Fibroblast of lung (primary cell): Measurements from ENCODE around the gene MPG. TPM values are rescaled to one million over a fixed set of nuclear protein-coding genes. Genes with fewer than 3 reads are reported as not detected.

Source experiments
- DNase-seq, 2 donors: peaks; one replicate each; pipeline versions ENCODE4 v3.0.0 to v3.0.0-alpha.2; 2010; ENCODE audit warnings: low read depth in 2 of 2
- H2AFZ ChIP-seq: 2 replicates; pipeline ENCODE4 v1.5.1; 2012; ENCODE audit warnings: low read length, control low read depth, inconsistent platforms
- H3K27ac ChIP-seq: 2 replicates; pipeline ENCODE4 v1.5.1; 2011; ENCODE audit warnings: low read length, control low read depth; ENCODE audit not compliant: insufficient read depth
- H3K27me3 ChIP-seq: 2 replicates; pipeline ENCODE4 v1.5.1; 2011; ENCODE audit warnings: mild to moderate bottlenecking, low read length; ENCODE audit not compliant: control insufficient read depth, insufficient read depth
- H3K36me3 ChIP-seq: 2 replicates; pipeline ENCODE4 v1.5.1; 2011; ENCODE audit warnings: low read length; ENCODE audit not compliant: control insufficient read depth, insufficient read depth
- H3K4me1 ChIP-seq: 2 replicates; pipeline ENCODE4 v1.5.1; 2011; ENCODE audit warnings: low read length; ENCODE audit not compliant: control insufficient read depth, insufficient read depth; ENCODE audit errors: extremely low read depth
- H3K4me2 ChIP-seq: 2 replicates; pipeline ENCODE4 v1.5.1; 2011; ENCODE audit warnings: low read length, control low read depth; ENCODE audit not compliant: insufficient read depth; ENCODE audit errors: extremely low read depth
- H3K4me3 ChIP-seq, 4 experiments: fragments of 200-600 bp in 1 of 4; sonication (generic) in 1 of 4; replicated peaks in 1 of 4; 2 replicates each; pipeline ENCODE4 v1.5.1; 2011 to 2016; ENCODE audit warnings: low read length in 4 of 4, low read depth in 3 of 4, mild to moderate bottlenecking in 3 of 4, control low read depth in 2 of 4, inconsistent platforms in 1 of 4, mixed read lengths in 1 of 4; ENCODE audit not compliant: insufficient read depth in 1 of 4; ENCODE audit errors: control extremely low read depth in 1 of 4
- H3K79me2 ChIP-seq: 2 replicates; pipeline ENCODE4 v1.5.1; 2012; ENCODE audit warnings: mild to moderate bottlenecking, low read length, inconsistent platforms; ENCODE audit not compliant: control insufficient read depth, insufficient read depth
- H3K9ac ChIP-seq: 2 replicates; pipeline ENCODE4 v1.5.1; 2011; ENCODE audit warnings: mild to moderate bottlenecking, low read length, control low read depth; ENCODE audit not compliant: insufficient read depth
- H3K9me3 ChIP-seq: 2 replicates; pipeline ENCODE4 v1.5.1; 2012; ENCODE audit warnings: low read depth, low read length; ENCODE audit not compliant: control insufficient read depth, insufficient read depth
- H4K20me1 ChIP-seq: 2 replicates; pipeline ENCODE4 v1.5.1; 2011; ENCODE audit warnings: low read length; ENCODE audit not compliant: control insufficient read depth, insufficient read depth; ENCODE audit errors: extremely low read depth
- EZH2 ChIP-seq: IDR thresholded peaks from 2 replicates; pipeline ENCODE4 v1.5.1; 2012; ENCODE audit warnings: low read length, control low read depth, mild to moderate bottlenecking; ENCODE audit errors: missing control alignments
- polyA plus RNA-seq, 2 donors: library from polyadenylated mRNA; depleted of rRNA in 1 of 2; stranded (reverse) in 1 of 2; unstranded in 1 of 2; fragments of >200 nt; gene quantifications; 2 replicates each; pipeline ENCODE4 v1.2.1, GENCODE V29; 2011 to 2012; ENCODE audit warnings: missing spikeins in 1 of 2
- total RNA-seq: library from RNA; depleted of rRNA; stranded (reverse); fragments of >200 nt; gene quantifications from 2 replicates; pipeline ENCODE4 v1.2.1, GENCODE V29; 2014
- TF ChIP-seq, protein P1 (sequence below), 2 donors: IDR thresholded peaks in 1 of 2; conservative IDR thresholded peaks in 1 of 2; 1 replicate in 1 of 2; 2 replicates in 1 of 2; pipeline ENCODE4 v1.5.1; 2011 to 2012; ENCODE audit warnings: low read length in 2 of 2, control low read depth in 1 of 2, inconsistent platforms in 1 of 2, low read depth in 1 of 2, mild to moderate bottlenecking in 1 of 2

MPG gene
- total and polyA plus RNA-seq, 2 donors (not counting 1 experiment from before 2014, with no cell fraction given), result 45.4 to 268 TPM

- Histone ChIP-seq H3K4me2 (no peak overlapping the region), H3K9ac (no peak overlapping the region), H3K79me2 (peaks cover 40% of the 10 kb centered on the region), H4K20me1 (no peaks in the 10 kb centered on the region), H2AFZ (no peak overlapping the region), H3K27me3 (no peaks in the 10 kb centered on the region), H3K4me1 (peaks cover 23% of the 10 kb centered on the region), H3K9me3 (no peaks in the 10 kb centered on the region), H3K27ac (no peak overlapping the region), H3K36me3 (peaks cover 46% of the 10 kb centered on the region), H3K4me3 (no peak overlapping the region)
- no peak for DNase-seq
- TF ChIP-seq, protein P1, sequence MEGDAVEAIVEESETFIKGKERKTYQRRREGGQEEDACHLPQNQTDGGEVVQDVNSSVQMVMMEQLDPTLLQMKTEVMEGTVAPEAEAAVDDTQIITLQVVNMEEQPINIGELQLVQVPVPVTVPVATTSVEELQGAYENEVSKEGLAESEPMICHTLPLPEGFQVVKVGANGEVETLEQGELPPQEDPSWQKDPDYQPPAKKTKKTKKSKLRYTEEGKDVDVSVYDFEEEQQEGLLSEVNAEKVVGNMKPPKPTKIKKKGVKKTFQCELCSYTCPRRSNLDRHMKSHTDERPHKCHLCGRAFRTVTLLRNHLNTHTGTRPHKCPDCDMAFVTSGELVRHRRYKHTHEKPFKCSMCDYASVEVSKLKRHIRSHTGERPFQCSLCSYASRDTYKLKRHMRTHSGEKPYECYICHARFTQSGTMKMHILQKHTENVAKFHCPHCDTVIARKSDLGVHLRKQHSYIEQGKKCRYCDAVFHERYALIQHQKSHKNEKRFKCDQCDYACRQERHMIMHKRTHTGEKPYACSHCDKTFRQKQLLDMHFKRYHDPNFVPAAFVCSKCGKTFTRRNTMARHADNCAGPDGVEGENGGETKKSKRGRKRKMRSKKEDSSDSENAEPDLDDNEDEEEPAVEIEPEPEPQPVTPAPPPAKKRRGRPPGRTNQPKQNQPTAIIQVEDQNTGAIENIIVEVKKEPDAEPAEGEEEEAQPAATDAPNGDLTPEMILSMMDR (conservative IDR thresholded peaks at IDR 0.05 in 1 of 2, IDR thresholded peaks at IDR 0.05 in 1 of 2; ENCODE audit: low read depth in 1 of 2, low read length in 2 of 2), result no peak
- TF ChIP-seq EZH2, result no peak
Observed at GRCh38 chr16:63466-63865, 14.6 kb upstream of the MPG start.

DNA sequence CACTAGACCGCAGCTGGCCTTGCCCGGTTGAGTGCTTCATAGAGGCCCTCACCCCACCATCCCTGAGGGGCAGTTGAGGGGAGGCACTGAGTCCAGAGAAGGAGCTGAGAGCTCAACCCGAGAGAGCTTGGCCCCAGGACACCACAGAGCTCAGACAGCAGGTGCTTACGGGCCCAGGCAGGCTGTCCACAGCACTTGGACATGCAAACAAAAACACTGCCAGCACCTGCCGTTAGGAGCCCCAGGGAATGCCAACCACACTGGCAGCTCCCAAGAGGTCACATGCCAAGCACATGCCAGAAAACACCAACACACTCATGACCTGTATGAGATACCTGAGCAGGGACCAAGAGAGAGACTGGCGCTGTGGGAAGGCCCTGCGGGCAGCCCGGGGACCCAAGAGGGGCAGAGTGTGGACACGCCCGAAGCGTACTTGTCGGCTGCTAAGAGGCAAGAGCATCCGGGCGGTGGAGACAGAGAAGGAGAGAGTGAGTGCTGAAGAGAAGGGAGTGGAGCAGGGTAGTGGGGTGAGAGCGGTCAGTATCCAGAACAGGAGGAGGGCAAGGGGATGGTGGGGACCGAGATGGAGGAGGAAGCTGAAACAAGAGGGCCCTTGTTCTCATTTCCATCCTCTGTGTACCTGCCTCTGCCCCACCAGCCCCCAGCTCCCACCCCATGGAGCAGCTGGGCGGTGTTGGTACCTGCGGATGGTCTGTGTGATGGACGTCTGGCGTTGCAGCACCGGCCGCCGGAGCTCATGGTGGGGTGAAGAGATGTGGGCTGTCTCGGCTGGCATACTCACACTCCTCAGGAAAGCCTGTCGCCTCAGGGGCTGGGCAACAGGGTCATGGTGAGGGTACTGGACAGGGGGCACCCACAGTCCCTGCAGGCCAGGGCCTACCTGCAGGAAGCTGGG, 13.8 kb upstream of the MPG start:
- Histone ChIP-seq H3K9me3 (no peaks in the 10 kb centered on the region), H3K79me2 (peaks cover 48% of the 10 kb centered on the region), H3K36me3 (peaks cover 39% of the 10 kb centered on the region), H3K4me1 (peaks cover 31% of the 10 kb centered on the region), H4K20me1 (no peaks in the 10 kb centered on the region), H3K4me3 (no peak overlapping the region), H3K4me2 (no peak overlapping the region), H3K27me3 (no peaks in the 10 kb centered on the region), H3K9ac (no peak overlapping the region), H2AFZ (no peak overlapping the region), H3K27ac (no peak overlapping the region)
- DNase-seq, result no peak
- TF ChIP-seq EZH2, result no peak
- TF ChIP-seq, protein P1 (conservative IDR thresholded peaks at IDR 0.05 in 1 of 2, IDR thresholded peaks at IDR 0.05 in 1 of 2; ENCODE audit: low read depth in 1 of 2, low read length in 2 of 2), result no peak

DNA sequence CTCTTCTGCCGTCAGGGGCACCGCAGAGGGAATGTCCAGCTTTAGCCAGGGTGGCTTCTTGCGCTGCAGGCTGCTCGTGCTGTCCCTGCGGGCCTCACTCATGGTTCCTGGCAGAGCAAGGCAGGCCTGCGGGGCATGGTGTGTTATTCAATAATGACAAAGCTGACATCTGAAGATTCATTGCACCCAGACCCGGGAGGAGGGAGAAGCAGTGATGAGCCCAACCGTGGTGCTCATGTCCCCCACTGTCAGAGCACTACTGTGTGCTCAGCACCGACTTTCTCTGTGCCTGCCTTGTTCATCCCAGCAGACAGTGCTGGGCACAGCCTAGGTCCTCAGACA, 13.1 kb upstream of the MPG start:
- Histone ChIP-seq H3K4me1 (peaks cover 36% of the 10 kb centered on the region), H3K9ac (no peak overlapping the region), H3K27ac (no peak overlapping the region), H3K9me3 (no peaks in the 10 kb centered on the region), H2AFZ (no peak overlapping the region), H4K20me1 (no peaks in the 10 kb centered on the region), H3K79me2 (peaks cover 55% of the 10 kb centered on the region), H3K4me3 (no peak overlapping the region), H3K36me3 (peaks cover 35% of the 10 kb centered on the region), H3K4me2 (no peak overlapping the region), H3K27me3 (no peaks in the 10 kb centered on the region)
- DNase-seq, result no peak
- TF ChIP-seq EZH2, result no peak
- TF ChIP-seq, protein P1 (conservative IDR thresholded peaks at IDR 0.05 in 1 of 2, IDR thresholded peaks at IDR 0.05 in 1 of 2; ENCODE audit: low read depth in 1 of 2, low read length in 2 of 2), result no peak
